Vagina (tissue), 2 donors: ENCODE results near the gene HPGDS. TPM values are rescaled to one million over a fixed set of nuclear protein-coding genes. Genes with fewer than 3 reads are reported as not detected.
"Not testable (repeated sequence)": the region's sequence is repeated elsewhere in the genome, so short reads cannot be mapped to it uniquely, and the experiment has no call there.

Experiments
- DNase-seq, 2 donors: peaks; one replicate each; pipeline ENCODE4 v3.0.0-alpha.2; 2017; ENCODE audit errors: extremely low spot score in 2 of 2
- H3K27ac ChIP-seq: fragments of 200-600 bp; sonication (generic); one replicate; pipeline ENCODE4 v1.5.1; 2019
- H3K27me3 ChIP-seq: fragments of 200-600 bp; sonication (generic); one replicate; pipeline ENCODE4 v1.5.1; 2019
- H3K36me3 ChIP-seq, 2 donors: fragments of 200-600 bp; sonication (generic); one replicate each; pipeline ENCODE4 v1.5.1; 2017 to 2019
- H3K4me1 ChIP-seq: fragments of 200-600 bp; sonication (generic); one replicate; pipeline ENCODE4 v1.5.1; 2019
- H3K4me3 ChIP-seq, 2 donors: fragments of 200-600 bp; sonication (generic); 1 replicate in 1 of 2; 2 replicates in 1 of 2; pipeline ENCODE4 v1.5.1; 2016 to 2019
- H3K9me3 ChIP-seq: fragments of 200-600 bp; sonication (generic); one replicate; pipeline ENCODE4 v1.5.1; 2019
- POLR2A ChIP-seq, 2 donors: fragments of 450-650 bp; IDR thresholded peaks; one replicate each; pipeline ENCODE4 v1.6.1; 2017; ENCODE audit warnings: antibody characterized with exemption in 2 of 2, mild to moderate bottlenecking in 2 of 2, moderate library complexity in 2 of 2
- POLR2AphosphoS5 ChIP-seq, 2 donors: sonication (generic); formaldehyde crosslinking; IDR thresholded peaks; one replicate each; pipeline ENCODE4 v1.9.0; 2017; ENCODE audit warnings: antibody characterized with exemption in 2 of 2, mild to moderate bottlenecking in 2 of 2, low read depth in 1 of 2; ENCODE audit not compliant: insufficient read depth in 1 of 2
- intact Hi-C: fragments of 100-400 bp; cut with DNase I; formaldehyde crosslinking; loops from one replicate; pipeline ENCODE4 v1.15.1; 2023
- total RNA-seq: library from RNA; depleted of rRNA; stranded (reverse); fragments of >200 nt; gene quantifications from one replicate; pipeline ENCODE4 v1.2.3, GENCODE V29; 2016
- TF ChIP-seq, protein P1 (sequence below), 3 experiments: fragments of 450-650 bp in 2 of 3; fragments of 200-600 bp in 1 of 3; sonication (generic) in 1 of 3; IDR thresholded peaks; one replicate each; pipeline ENCODE4 v1.5.1; 2017 to 2019; ENCODE audit warnings: antibody characterized with exemption in 3 of 3, mild to moderate bottlenecking in 2 of 3, moderate library complexity in 2 of 3

The HPGDS gene
- total RNA-seq, 1 donor from 2014 or later = 0.98 TPM

DNA sequence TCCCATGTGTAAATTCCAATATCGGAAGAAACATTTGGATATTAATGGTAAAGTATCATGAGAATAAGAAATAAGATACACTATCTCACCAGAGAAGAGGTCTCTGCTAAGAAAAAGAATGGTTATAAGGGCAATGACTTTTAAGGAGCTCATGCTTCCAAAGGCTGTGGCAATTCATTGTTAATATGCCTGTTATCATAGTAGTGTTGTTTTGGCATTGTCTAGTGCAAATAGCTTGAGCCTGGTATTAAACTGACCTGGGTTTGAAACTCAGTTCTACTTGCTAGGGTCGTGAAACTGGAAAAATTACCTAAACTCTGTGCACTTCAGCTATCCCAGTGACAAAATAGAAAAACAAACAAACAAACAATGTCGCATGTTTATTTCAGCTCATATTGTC is 8.8 kb downstream of the HPGDS start:
- H3K27me3 ChIP-seq = no peaks in the 10 kb centered on the region
- no peak overlapping the region for H3K4me3 ChIP-seq
- H3K27ac ChIP-seq = no peak overlapping the region
- no peaks in the 10 kb centered on the region for H3K9me3 ChIP-seq
- intact Hi-C loops = no loop called here
- no peaks in the 10 kb centered on the region for H3K36me3 ChIP-seq
- H3K4me1 ChIP-seq = no peaks in the 10 kb centered on the region
- no peak for DNase-seq
- no peak for TF ChIP-seq POLR2A (IDR thresholded peaks at IDR 0.05)
- TF ChIP-seq, protein P1, sequence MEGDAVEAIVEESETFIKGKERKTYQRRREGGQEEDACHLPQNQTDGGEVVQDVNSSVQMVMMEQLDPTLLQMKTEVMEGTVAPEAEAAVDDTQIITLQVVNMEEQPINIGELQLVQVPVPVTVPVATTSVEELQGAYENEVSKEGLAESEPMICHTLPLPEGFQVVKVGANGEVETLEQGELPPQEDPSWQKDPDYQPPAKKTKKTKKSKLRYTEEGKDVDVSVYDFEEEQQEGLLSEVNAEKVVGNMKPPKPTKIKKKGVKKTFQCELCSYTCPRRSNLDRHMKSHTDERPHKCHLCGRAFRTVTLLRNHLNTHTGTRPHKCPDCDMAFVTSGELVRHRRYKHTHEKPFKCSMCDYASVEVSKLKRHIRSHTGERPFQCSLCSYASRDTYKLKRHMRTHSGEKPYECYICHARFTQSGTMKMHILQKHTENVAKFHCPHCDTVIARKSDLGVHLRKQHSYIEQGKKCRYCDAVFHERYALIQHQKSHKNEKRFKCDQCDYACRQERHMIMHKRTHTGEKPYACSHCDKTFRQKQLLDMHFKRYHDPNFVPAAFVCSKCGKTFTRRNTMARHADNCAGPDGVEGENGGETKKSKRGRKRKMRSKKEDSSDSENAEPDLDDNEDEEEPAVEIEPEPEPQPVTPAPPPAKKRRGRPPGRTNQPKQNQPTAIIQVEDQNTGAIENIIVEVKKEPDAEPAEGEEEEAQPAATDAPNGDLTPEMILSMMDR (IDR thresholded peaks at IDR 0.05) = no peak
- no peak for TF ChIP-seq POLR2AphosphoS5 (IDR thresholded peaks at IDR 0.05; ENCODE audit: insufficient read depth in 1 of 2, low read depth in 1 of 2)

DNA sequence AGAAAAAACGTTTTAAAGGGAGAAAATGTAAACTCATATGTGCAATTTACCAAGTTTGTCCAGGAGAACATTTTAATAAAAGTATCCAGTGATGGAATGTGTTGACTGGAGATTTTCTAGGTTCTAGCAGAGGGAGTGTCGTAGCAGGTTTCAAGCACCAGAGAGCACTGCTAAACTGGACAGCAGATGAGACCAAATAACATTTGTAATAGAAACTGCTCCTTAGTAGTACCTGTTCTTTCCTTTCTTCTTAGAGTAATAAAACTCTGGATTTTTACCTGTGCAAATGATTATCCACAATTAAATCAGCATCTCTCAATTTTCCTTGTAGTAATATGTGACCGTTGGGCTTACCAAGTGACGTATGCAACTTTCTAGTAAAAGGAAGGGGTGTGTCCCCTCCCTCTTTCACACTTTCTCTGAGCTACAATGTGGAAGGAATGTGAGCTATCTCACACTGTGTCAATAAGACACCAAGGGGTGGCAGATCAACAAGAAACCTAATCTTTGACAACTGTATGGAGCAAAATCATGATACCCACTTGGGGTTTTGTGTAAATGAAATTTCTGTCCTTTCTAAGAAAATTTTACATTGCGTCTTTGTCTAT is 9.5 kb downstream of the HPGDS start:
- Histone ChIP-seq H3K27me3 (no peaks in the 10 kb centered on the region), H3K36me3 (no peaks in the 10 kb centered on the region), H3K4me3 (no peak overlapping the region), H3K9me3 (no peaks in the 10 kb centered on the region), H3K27ac (no peak overlapping the region), H3K4me1 (no peaks in the 10 kb centered on the region)
- no peak for DNase-seq
- intact Hi-C loops = no loop called here
- TF ChIP-seq POLR2AphosphoS5 (IDR thresholded peaks at IDR 0.05; ENCODE audit: insufficient read depth in 1 of 2, low read depth in 1 of 2) (no peak), POLR2A (IDR thresholded peaks at IDR 0.05) (no peak)
- TF ChIP-seq, protein P1 (IDR thresholded peaks at IDR 0.05) = no peak

DNA sequence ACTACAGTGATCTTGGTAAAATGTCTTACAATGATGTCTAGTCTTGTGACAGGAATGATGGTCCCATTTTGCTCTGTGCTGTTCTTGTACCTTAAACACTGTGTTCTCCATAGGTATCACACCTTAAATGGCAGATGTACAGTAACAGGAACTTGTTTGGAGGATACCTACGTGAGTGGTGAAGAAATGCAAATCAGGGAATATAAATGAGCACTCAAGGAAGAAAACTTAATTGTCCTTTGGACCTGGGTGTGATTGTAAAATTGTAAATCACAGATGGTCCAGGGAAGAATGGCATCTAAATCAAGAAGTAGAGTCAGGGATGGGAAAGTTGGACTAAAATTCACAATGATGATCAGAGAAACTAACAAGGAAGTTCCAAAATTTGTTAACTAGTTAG is 12.7 kb downstream of the HPGDS start:
- TF ChIP-seq, protein P1 (IDR thresholded peaks at IDR 0.05) = no peak
- TF ChIP-seq POLR2AphosphoS5 (IDR thresholded peaks at IDR 0.05; ENCODE audit: insufficient read depth in 1 of 2, low read depth in 1 of 2) (no peak), POLR2A (IDR thresholded peaks at IDR 0.05) (no peak)
- H3K27me3 ChIP-seq = no peaks in the 10 kb centered on the region
- DNase-seq = no peak

DNA sequence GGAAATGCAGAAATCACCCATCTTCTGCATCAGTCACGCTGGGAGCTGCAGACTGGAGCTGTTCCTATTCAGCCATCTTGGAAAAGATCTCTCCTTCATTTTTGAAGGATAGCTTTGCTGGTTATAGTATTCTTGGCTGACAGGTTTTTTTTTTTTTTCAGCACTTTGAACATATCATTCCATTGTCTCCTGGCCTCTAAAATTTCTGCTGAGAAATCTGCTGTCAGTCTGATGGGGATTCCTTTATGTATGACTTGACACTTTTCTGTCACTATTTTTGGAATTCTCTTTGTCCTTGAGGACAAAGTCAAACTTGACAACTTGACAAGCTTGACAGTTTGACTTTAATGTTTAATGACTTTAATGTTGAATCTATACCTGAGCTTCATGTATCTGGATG is 16.8 kb downstream of the HPGDS start:
- Histone ChIP-seq H3K27ac (no peak overlapping the region), H3K4me1 (no peaks in the 10 kb centered on the region), H3K27me3 (no peaks in the 10 kb centered on the region), H3K9me3 (peaks cover 13% of the 10 kb centered on the region), H3K4me3 (no peak overlapping the region), H3K36me3 (no peaks in the 10 kb centered on the region)
- intact Hi-C loops = no loop called here
- TF ChIP-seq, protein P1 (IDR thresholded peaks at IDR 0.05) = no peak
- TF ChIP-seq POLR2A (IDR thresholded peaks at IDR 0.05) (no peak), POLR2AphosphoS5 (IDR thresholded peaks at IDR 0.05; ENCODE audit: insufficient read depth in 1 of 2, low read depth in 1 of 2) (no peak)
- DNase-seq = no peak

More for the DNA sequence above, 12.7 kb downstream of the HPGDS start:
- H3K36me3 ChIP-seq = no peaks in the 10 kb centered on the region
- intact Hi-C loops = no loop called here
- no peak overlapping the region for H3K27ac ChIP-seq
- no peak overlapping the region for H3K4me3 ChIP-seq
- no peaks in the 10 kb centered on the region for H3K4me1 ChIP-seq
- peaks cover 13% of the 10 kb centered on the region for H3K9me3 ChIP-seq

DNA sequence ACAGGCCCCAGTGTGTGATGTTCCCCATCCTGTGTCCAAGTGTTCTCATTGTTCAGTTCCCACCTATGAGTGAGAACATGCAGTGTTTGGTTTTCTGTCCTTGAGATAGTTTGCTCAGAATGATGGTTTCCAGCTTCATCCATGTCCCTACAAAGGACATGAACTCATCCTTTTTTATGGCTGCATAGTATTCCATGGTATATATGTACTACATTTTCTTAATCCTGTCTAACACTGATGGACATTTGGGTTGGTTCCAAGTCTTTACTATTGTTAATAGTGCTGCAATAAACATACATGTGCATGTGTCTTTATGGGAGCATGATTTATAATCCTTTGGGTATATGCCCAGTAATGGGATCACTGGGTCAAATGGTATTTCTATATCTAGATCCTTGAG is 22.7 kb downstream of the HPGDS start:
- H3K27me3 ChIP-seq, H3K4me3 ChIP-seq, DNase-seq, intact Hi-C loops, H3K36me3 ChIP-seq, H3K9me3 ChIP-seq, H3K4me1 ChIP-seq, H3K27ac ChIP-seq: not testable (repeated sequence)
